K562 (cell line): ENCODE measurements around the gene KCTD3. TPM values are rescaled to one million over a fixed set of nuclear protein-coding genes. Genes with fewer than 3 reads are reported as not detected.
A peak's percentile ranks its signal among the peaks of the same experiment; 100 is the strongest.

Source experiments
- BCL6 ChIP-seq: fragments of 250-450 bp; sonication (Bioruptor Pico); IDR thresholded peaks from 2 replicates; pipeline ENCODE4 v1.4.0; 2020
- BCOR ChIP-seq: fragments of 450-650 bp; IDR thresholded peaks from 2 replicates; pipeline ENCODE4 v1.6.1; 2016
- E2F8 ChIP-seq: fragments of 450-650 bp; IDR thresholded peaks from 2 replicates; pipeline ENCODE4 v1.7.1; 2018; ENCODE audit warnings: mild to moderate bottlenecking, low read depth; ENCODE audit not compliant: partially characterized antibody
- FOXJ3 ChIP-seq: sonication (generic); formaldehyde crosslinking; IDR thresholded peaks from 2 replicates; pipeline ENCODE4 v1.4.0; 2020; ENCODE audit warnings: mild to moderate bottlenecking, missing genetic modification reagents
- FOXP4 ChIP-seq: sonication (generic); formaldehyde crosslinking; IDR thresholded peaks from 2 replicates; pipeline ENCODE4 v1.8.0; 2022; ENCODE audit warnings: mild to moderate bottlenecking, missing genetic modification reagents, borderline replicate concordance
- LCOR ChIP-seq: sonication (generic); formaldehyde crosslinking; IDR thresholded peaks from 2 replicates; pipeline ENCODE4 v1.8.0; 2022; ENCODE audit warnings: mild to moderate bottlenecking, missing genetic modification reagents
- PHF21A ChIP-seq: fragments of 450-650 bp; IDR thresholded peaks from 2 replicates; pipeline ENCODE4 v1.6.1; 2017; ENCODE audit warnings: low read depth, borderline replicate concordance
- SAP30 ChIP-seq: fragments of 200-600 bp; sonication (generic); IDR thresholded peaks from 2 replicates; pipeline ENCODE4 v1.6.1; 2012; ENCODE audit warnings: borderline replicate concordance, low read depth, mild to moderate bottlenecking, moderate library complexity, low read length, control low read depth, inconsistent platforms; ENCODE audit not compliant: insufficient read depth, poor library complexity, severe bottlenecking
- SLC30A9 ChIP-seq: fragments of 250-450 bp; sonication (Bioruptor Pico); IDR thresholded peaks from 2 replicates; pipeline ENCODE4 v1.8.0; 2022; ENCODE audit warnings: mild to moderate bottlenecking, moderate library complexity
- SNIP1 ChIP-seq: fragments of 450-650 bp; IDR thresholded peaks from 2 replicates; pipeline ENCODE4 v1.7.1; 2017; ENCODE audit warnings: low read depth, mild to moderate bottlenecking
- TAF7 ChIP-seq: fragments of 450-650 bp; IDR thresholded peaks from 2 replicates; pipeline ENCODE4 v1.6.1; 2016; ENCODE audit warnings: missing genetic modification characterization, missing compliant biosample characterization
- TAL1 ChIP-seq: fragments of 450-650 bp; IDR thresholded peaks from 2 replicates; pipeline ENCODE4 v1.6.1; 2016; ENCODE audit warnings: mild to moderate bottlenecking
- ZBTB49 ChIP-seq: sonication (generic); formaldehyde crosslinking; IDR thresholded peaks from 2 replicates; pipeline ENCODE4 v1.8.0; 2022; ENCODE audit warnings: missing genetic modification reagents, mild to moderate bottlenecking, borderline replicate concordance
- ZC3H4 ChIP-seq: sonication (generic); formaldehyde crosslinking; IDR thresholded peaks from 2 replicates; pipeline ENCODE4 v1.9.0; 2021; ENCODE audit warnings: missing genetic modification reagents, borderline replicate concordance
- ZC3H8 ChIP-seq: fragments of 450-650 bp; IDR thresholded peaks from 2 replicates; pipeline ENCODE4 v1.6.1; 2017
- ZKSCAN8 ChIP-seq: fragments of 200-800 bp; sonication (Bioruptor generic); IDR thresholded peaks from 2 replicates; pipeline ENCODE4 v1.6.1; 2016; ENCODE audit warnings: missing genetic modification characterization, missing compliant biosample characterization
- ZNF140 ChIP-seq: fragments of 250-450 bp; sonication (Bioruptor Pico); IDR thresholded peaks from 2 replicates; pipeline ENCODE4 v1.8.0; 2021; ENCODE audit warnings: moderate library complexity, mild to moderate bottlenecking, inconsistent platforms
- ZNF512 ChIP-seq: IDR thresholded peaks from 2 replicates; pipeline ENCODE4 v1.6.1; 2016; ENCODE audit warnings: missing genetic modification characterization, missing compliant biosample characterization
- ZNF707 ChIP-seq: fragments of 250-450 bp; sonication (Bioruptor Pico); conservative IDR thresholded peaks from 2 replicates; pipeline ENCODE4 v1.8.0; 2022; ENCODE audit warnings: inconsistent platforms, mild to moderate bottlenecking, moderate library complexity
- ZSCAN29 ChIP-seq: fragments of 450-650 bp; IDR thresholded peaks from 2 replicates; pipeline ENCODE4 v1.6.1; 2017
- polyA plus RNA-seq, 8 experiments: library from polyadenylated mRNA; depleted of rRNA in 4 of 8; stranded (reverse) in 5 of 8; unstranded in 3 of 8; fragments of >200 nt; fragmentation: Nextera tagmentation in 2 of 8; fragmentation: Illumina TruSeq in 1 of 8; extraction: Ambion mirVana in 2 of 8; extraction: Trizol in 1 of 8; gene quantifications; 2 replicates each; pipeline versions ENCODE4 v1.2.1 to v1.2.3, GENCODE V29; 2011 to 2014; ENCODE audit warnings: inconsistent platforms in 1 of 8, missing spikeins in 1 of 8
- total RNA-seq, 7 experiments: library from RNA; depleted of rRNA in 6 of 7; stranded (reverse); fragments of >200 nt in 6 of 7; fragmentation: Illumina TruSeq in 2 of 7; extraction: Trizol in 2 of 7; gene quantifications; 2 replicates each; pipeline versions ENCODE4 v1.2.1 to v1.2.3, GENCODE V29; 2011 to 2021; ENCODE audit warnings: low replicate concordance in 1 of 7

The KCTD3 gene
- total and polyA plus RNA-seq, 9 of the 15 experiments (the other 6 are each of a cell fraction or from before 2014, with no cell fraction given) = 12.8 to 77.1 (median 44.3) TPM

- no peak for TF ChIP-seq ZNF707 (CRISPR knock-in tag)
- 0 out of 2 replicates have a peak, but pooled peaks have one; percentile 59 for TF ChIP-seq LCOR
- TF ChIP-seq E2F8 = no peak
- no peak for TF ChIP-seq ZC3H8
- TF ChIP-seq ZKSCAN8 (CRISPR knock-in tag) = no peak
- TF ChIP-seq FOXP4 = no peak
- TF ChIP-seq SNIP1 = no peak
- TF ChIP-seq ZNF512 (tag) = peak; percentile 73
- no peak for TF ChIP-seq SAP30
- peak; percentile 66 for TF ChIP-seq BCOR
- no peak for TF ChIP-seq ZNF140 (CRISPR knock-in tag)
- TF ChIP-seq ZSCAN29 = no peak
- no peak for TF ChIP-seq TAF7 (tag)
- TF ChIP-seq PHF21A = peak; percentile 68; the same call in 1 of the 2 replicates
- no peak for TF ChIP-seq BCL6
- TF ChIP-seq SLC30A9 (CRISPR knock-in tag) = no peak
- no peak for TF ChIP-seq TAL1
- no peak for TF ChIP-seq ZC3H4 (CRISPR knock-in tag)
- no peak for TF ChIP-seq ZBTB49 (CRISPR knock-in tag)
- TF ChIP-seq FOXJ3 (CRISPR knock-in tag) = no peak
Measured at GRCh38 chr1:215566556-215567490, at the start of gene KCTD3 (continued).
